Activated CD4-positive, alpha-beta T cell treated with anti-CD3 and anti-CD28 coated beads, Interleukin-2, amount 50 U/mL, for 1 hour (primary cell): ENCODE measurements around the gene CDK14.

Experiments used
- DNase-seq: peaks from one replicate; pipeline ENCODE4 v3.0.0-alpha.2; 2020

Gene CDK14

GRCh38 chr7:90642978-90643377 lies 46.9 kb downstream of the CDK14 start:
- DNase-seq: no peak

- DNase-seq: no peak
Observed at GRCh38 chr7:90645784-90646183, 49.7 kb downstream of the CDK14 start.

GRCh38 chr7:90648107-90648506 lies 52.0 kb downstream of the CDK14 start:
- DNase-seq: no peak

GRCh38 chr7:90648834-90649233 lies 52.7 kb downstream of the CDK14 start:
- no peak for DNase-seq

GRCh38 chr7:90654718-90655427 lies 58.8 kb downstream of the CDK14 start:
- no peak for DNase-seq

- no peak for DNase-seq
Observed at GRCh38 chr7:90655566-90655965, 59.4 kb downstream of the CDK14 start.

- no peak for DNase-seq
Observed at GRCh38 chr7:90657481-90657880, 61.4 kb downstream of the CDK14 start.

GRCh38 chr7:90660100-90660499 lies 64.0 kb downstream of the CDK14 start:
- DNase-seq: no peak

GRCh38 chr7:90660819-90661218 lies 64.7 kb downstream of the CDK14 start:
- DNase-seq: no peak

- no peak for DNase-seq
Observed at GRCh38 chr7:90661290-90662151, 65.4 kb downstream of the CDK14 start.

GRCh38 chr7:90663176-90663575 lies 67.1 kb downstream of the CDK14 start:
- DNase-seq: no peak

GRCh38 chr7:90666186-90666585 lies 70.1 kb downstream of the CDK14 start:
- DNase-seq: no peak

GRCh38 chr7:90668992-90669391 lies 72.9 kb downstream of the CDK14 start:
- no peak for DNase-seq

GRCh38 chr7:90669492-90669891 lies 73.4 kb downstream of the CDK14 start:
- no peak for DNase-seq

- no peak for DNase-seq
Observed at GRCh38 chr7:90671571-90671970, 75.5 kb downstream of the CDK14 start.

GRCh38 chr7:90672210-90672609 lies 76.1 kb downstream of the CDK14 start:
- no peak for DNase-seq

- DNase-seq: no peak
Observed at GRCh38 chr7:90674625-90675024, 78.5 kb downstream of the CDK14 start.

- DNase-seq: no peak
Observed at GRCh38 chr7:90675982-90676381, 79.9 kb downstream of the CDK14 start.

- DNase-seq: no peak
Observed at GRCh38 chr7:90677486-90678404, 81.6 kb downstream of the CDK14 start.

- DNase-seq: no peak
Observed at GRCh38 chr7:90678986-90679385, 82.9 kb downstream of the CDK14 start.

GRCh38 chr7:90680484-90680883 lies 84.4 kb downstream of the CDK14 start:
- no peak for DNase-seq

GRCh38 chr7:90681336-90682022 lies 85.4 kb downstream of the CDK14 start:
- DNase-seq: no peak

GRCh38 chr7:90686146-90686545 lies 90.0 kb downstream of the CDK14 start:
- DNase-seq: no peak
